ENCODE measurements around the gene ANKRD28. TPM values are rescaled to one million over a fixed set of nuclear protein-coding genes. Genes with fewer than 3 reads are reported as not detected.

Gene ANKRD28
- total RNA-seq, 1 donor from 2014 or later: 90.1 TPM

DNA sequence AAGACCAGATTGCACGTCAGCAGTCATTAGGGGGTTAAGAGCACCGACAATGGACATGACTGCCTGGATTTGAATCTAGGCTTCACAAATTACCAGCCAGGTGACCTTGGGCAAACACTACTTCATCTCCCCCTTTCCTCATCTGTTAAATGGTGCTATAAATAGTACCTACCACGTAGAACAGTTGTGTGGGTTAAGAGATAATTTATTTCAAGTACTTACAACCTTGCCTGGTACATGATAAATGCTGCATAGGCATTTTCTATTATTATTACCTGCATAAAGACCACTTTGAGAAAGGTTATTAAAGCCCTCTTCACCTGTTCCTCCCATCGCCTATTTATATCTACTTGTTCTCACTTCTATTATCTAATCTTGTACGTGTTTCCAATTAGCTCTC lies 131.5 kb downstream of the ANKRD28 start:
- no peak for DNase-seq (ENCODE audit: low read depth in 2 of 2)

GRCh38 chr3:15665510-15666150 lies 132.1 kb downstream of the ANKRD28 start:
- no peak for DNase-seq (ENCODE audit: low read depth in 2 of 2)

DNA sequence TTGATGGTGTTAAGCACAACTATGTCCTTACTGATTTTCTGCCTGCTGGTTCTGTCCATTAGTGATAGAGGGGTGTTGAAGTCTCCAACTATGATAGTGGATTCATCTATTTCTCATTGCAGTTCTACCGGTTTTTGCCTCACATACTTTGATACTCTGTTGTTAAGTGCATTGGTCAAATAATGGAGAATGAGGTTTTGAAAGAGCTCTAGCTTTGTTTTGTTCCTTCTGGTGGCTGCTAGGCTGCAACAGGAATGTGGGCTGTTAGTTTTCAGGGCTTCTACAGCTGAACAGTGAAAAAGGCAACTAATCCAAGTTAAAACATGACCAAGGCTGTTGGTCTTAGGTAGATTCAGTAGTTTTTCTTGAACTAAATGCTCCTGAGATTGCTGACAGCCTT lies 133.6 kb downstream of the ANKRD28 start:
- no peak for DNase-seq (ENCODE audit: low read depth in 2 of 2)

DNA sequence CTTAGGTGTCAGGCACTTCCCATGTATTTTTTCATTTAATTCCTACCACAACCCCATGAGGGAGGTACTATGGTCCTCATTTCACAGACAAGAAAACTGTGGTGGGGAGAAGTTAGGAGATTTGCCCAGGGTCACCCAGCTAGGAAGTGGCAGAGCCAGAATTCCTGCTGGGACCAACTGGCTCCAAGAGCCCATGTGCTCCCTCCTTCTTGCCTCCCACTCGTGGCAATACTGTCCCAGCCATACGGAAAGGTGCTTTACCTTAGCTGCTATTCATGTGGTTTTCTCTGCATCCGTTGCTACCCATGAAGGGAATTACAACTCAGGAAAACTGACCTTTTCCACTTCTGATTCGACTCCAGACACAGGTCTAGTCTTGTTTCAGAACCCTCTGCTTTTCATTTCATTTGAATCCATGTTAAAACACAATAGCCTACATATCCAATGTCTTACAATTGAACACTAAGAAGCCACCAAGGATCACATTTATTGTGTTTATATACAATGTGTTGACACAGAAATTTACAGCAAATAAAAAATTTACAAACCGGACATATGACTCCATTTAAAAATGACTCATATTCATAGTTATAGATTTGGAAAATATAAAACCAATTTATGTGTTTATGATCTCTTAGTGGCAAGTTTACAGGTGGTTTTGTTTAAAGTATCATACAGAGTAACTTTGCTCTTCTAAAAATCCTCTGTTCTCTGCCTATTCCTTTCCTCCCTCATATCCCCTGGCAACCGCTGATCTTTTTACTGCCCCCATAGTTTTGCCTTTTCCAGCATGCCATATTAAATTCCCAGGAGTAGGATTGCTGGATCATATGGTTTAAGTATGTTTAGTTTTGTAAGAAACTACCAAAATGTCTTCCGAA lies 137.5 kb downstream of the ANKRD28 start:
- DNase-seq (ENCODE audit: low read depth in 2 of 2): no peak

DNA sequence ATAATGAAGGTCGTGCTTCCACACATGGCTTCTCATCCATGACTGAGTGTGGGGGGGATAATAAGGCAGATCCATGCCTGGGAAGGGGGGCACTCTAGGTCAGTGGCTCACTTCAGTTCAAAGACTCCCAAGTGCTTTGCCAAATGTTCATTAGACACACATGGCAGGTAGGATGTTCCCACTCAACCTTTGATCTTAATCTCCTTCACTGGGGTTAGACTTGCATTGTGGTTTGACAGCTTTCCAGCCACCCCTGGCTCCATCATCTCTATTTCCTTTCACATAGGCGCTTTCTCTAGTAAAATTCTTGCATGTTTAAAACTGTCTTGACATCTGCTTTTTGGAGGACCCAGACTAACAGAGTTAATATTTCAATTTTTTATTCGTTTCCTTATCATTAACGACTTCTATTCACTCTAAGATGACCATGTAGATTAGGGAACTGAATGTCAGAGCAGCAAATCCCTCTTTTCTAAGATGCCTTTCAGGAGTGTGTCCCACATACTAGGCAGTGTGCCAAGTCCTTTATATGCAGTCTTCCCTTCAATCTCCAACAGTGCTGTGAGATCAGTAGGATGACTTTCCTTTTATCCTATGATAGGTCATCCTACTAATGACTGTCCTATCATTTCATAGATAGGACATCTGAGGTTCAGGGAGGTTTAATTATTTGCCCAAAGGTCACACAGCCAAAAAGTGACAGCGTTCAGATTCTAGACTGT lies 138.4 kb downstream of the ANKRD28 start:
- no peak for DNase-seq (ENCODE audit: low read depth in 2 of 2)

- DNase-seq (ENCODE audit: low read depth in 2 of 2): no peak
Measured at GRCh38 chr3:15657016-15657415, 140.8 kb downstream of the ANKRD28 start.

- DNase-seq (ENCODE audit: low read depth in 2 of 2): no peak
Measured at GRCh38 chr3:15656342-15656741, 141.4 kb downstream of the ANKRD28 start.

DNA sequence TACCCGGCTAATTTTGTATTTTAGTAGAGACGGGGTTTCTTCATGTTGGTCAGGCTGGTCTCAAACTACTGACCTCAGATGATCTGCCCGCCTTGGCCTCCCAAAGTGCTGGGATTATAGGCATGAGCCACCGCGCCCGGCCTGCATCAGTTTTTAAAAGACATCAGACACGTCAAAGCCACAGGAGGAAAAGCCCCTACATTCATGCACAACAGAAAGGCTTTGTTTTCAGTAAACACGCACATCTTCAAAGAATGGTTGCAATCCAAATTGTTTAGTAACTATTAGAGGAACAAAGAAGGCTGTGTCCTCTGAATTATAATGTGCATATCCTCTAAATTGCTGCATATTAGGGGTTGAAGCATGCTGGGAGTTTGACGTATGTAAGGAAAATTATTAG lies 142.9 kb downstream of the ANKRD28 start:
- no peak for DNase-seq (ENCODE audit: low read depth in 2 of 2)

GRCh38 chr3:15654127-15654526 lies 143.7 kb downstream of the ANKRD28 start:
- no peak for DNase-seq (ENCODE audit: low read depth in 2 of 2)

DNA sequence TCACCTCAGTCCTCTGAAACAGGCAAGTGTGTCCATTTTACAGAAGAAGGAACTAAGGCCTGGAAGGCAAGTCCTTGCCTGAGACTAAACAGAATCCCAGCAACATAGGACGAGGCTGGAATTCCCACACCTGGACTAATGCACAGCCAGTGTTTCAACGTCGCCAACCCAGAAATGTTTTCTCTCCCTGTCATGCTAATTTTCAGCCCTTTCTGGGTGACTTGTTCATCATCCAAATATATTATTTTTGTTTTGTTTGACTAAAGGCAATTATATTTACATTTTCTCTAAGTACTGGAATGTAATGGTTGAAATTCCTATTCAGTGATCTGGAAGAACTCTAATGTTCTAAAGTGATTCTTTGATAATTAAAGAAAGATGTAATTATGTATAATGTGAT lies 144.5 kb downstream of the ANKRD28 start:
- no peak for DNase-seq (ENCODE audit: low read depth in 2 of 2)

GRCh38 chr3:15651396-15651795 lies 146.4 kb downstream of the ANKRD28 start:
- DNase-seq (ENCODE audit: low read depth in 2 of 2): peak in 1 of 2 donors; percentile 52

DNA sequence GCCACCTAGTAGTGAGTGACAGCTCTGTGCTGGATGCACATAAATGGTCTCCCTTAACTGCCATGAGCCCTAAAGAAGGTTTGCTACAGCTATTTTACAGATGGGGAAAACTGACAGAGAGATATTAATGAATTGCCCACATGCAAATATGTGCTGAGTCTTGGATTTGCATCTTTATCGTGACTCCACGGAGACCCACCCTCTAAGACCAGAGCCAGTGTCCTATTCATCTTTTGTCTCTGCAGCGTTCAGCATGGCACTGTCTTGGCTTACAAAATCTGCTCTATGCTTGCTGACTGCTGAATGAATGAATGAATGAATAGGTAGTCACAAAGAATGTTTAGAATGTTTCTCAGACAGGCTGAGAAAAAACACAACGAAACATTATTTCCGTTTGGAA lies 147.9 kb downstream of the ANKRD28 start:
- DNase-seq (ENCODE audit: low read depth in 2 of 2): no peak

DNA sequence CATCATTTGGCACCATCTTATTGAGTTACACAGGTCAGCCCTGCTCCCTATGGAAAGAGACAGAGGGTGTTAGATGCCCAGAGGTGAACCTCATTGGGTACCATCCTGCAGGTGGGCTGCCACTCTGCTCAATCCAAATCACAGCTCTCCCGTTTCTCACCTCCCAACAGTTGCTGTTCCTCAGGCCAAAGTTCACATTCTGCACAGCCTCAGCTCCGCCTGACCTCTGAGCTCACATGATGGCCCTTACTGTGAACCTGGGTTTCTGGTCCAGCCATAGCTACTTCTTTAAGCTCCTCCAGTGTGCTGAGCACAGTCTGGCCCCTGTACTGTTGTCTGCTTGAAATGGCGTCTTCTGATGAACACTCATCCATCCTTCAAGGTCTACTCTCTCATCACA lies 148.4 kb downstream of the ANKRD28 start:
- no peak for DNase-seq (ENCODE audit: low read depth in 2 of 2)

DNA sequence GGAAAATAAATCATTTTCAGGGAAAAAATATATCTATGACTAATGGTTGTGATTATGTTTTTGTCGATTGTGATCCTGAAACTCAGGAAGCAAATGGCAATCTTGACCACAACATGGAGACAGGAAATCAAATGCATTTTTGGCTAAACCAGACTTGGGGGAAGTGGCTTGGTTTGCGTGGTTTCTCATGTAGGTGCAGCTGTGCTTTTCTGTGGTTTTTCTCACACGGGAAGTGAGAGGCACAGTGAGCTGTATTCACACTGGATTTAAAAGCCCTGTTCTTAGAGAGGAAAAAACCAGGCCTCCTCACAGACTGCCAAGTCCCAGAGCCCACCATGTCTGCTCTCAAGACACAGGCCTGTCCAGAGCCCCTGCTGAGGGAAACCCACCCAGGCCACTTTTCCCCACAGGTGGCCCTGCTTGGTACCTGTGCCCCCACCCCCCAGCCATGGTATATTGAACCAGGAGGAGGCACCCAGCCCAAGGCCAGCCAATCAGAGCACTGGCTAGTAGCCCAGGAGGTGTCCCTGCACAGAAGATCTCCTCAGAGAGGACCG lies 150.1 kb downstream of the ANKRD28 start:
- peak; percentile 83 to 99 for DNase-seq (ENCODE audit: low read depth in 2 of 2)

GRCh38 chr3:15646851-15647511 lies 150.8 kb downstream of the ANKRD28 start:
- peak in 1 of 2 donors; percentile 98 for DNase-seq (ENCODE audit: low read depth in 2 of 2)

DNA sequence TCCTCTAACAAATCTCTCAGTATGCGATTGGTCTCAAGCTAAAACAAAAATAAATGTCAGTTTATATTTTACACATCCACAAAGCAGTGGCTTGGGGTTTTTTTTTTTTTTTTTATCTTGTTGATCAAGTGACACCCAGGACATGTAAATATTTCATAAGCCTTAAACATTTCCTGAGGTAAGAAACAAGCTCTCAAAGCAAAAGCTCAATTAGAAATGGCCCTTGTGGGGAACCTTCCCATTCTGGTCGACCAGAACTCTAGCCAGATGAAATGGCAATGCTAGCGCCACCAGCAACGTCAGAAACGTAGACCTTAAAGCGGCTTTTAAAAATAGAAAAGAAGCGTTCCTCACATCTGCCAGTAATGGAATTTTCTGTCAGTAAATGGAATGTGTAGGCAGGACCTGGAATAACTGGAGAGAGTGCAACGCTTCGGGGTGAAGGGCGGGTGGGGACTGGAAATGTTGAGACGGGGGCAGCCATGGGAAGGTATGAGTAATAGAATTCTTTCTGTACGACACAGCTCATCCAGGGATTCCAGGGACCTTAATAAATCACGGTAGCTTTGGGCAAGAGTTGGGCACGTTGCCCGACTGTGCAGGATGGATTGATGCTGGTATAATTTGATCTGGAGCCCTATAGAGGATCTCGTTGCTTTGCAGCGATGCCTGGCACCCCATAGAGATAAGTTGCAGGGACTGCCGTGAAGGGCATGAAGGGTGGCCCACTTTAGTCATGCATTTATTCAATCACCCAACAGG lies 151.9 kb downstream of the ANKRD28 start:
- DNase-seq (ENCODE audit: low read depth in 2 of 2): peak; percentile 94 to 97

DNA sequence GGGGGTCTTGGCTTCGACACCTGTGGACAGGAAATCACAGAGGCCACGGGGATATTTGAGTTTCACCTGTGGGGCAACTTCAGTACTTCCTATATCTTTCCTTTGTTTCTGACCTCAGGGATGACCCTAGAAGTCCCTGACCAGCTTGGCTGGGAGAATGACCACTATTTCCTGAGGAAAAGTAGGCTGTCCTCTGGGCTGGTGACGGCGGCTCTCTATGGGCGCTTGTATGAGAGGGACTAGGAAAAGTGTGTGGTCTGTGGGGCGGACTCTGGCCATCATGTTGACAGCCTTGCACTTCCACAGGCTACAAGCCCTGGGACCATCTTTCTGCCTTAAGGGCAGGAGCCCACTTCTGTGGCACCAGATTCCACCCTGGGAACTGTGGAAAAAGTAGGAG lies 152.5 kb downstream of the ANKRD28 start:
- peak; percentile 78 to 80 for DNase-seq (ENCODE audit: low read depth in 2 of 2)

- no peak for DNase-seq (ENCODE audit: low read depth in 2 of 2)
Measured at GRCh38 chr3:15638891-15639262, 158.9 kb downstream of the ANKRD28 start.

DNA sequence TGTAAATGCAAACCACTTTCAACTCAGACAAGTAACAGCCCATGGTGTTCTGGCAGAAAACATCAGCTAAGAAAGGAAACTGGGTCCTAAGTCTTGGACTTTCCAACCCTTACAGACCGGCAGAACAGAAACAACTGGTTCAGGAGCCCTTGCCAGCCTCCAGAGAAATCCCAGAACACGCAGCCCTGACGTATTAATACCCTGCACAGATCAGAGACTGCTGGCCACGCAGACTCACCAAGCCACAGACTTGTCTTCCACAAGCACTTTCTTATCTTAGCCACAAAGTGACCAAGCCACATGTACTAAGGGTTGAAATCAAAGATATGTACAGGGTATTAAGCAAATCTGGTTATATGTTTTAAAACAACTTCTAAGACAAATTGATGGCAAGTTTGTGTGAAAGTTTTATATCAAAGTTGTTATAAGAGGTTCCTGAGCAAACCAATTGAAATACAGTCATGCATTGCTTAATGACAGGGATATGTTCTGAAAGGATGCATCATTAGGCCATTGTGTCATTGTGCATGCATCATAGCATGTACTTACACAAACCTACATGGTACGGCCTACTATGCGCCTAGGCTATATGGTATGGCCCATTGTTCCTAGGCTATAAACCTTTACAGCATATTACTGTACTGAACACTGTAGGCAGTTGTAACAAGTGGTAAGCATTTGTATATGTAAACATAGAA lies 159.4 kb downstream of the ANKRD28 start:
- no peak for DNase-seq (ENCODE audit: low read depth in 2 of 2)

All from dermis microvascular lymphatic vessel endothelial cell (primary cell).